Gastroesophageal sphincter (tissue), 4 donors: ENCODE results near the gene IFIT1. TPM values are rescaled to one million over a fixed set of nuclear protein-coding genes. Genes with fewer than 3 reads are reported as not detected.

Experiments used
- ATAC-seq: fragments of 150-250 bp; one replicate; pipeline ENCODE4 v1.9.1; 2016; ENCODE audit warnings: mild to moderate bottlenecking, moderate library complexity
- H3K27ac ChIP-seq, 4 donors: fragments of 200-600 bp; sonication (generic) in 3 of 4; 1 replicate in 3 of 4; 2 replicates in 1 of 4; pipeline ENCODE4 v1.5.1; 2016 to 2019
- H3K27me3 ChIP-seq: fragments of 200-600 bp; sonication (generic); one replicate; pipeline ENCODE4 v1.5.1; 2019
- H3K36me3 ChIP-seq, 2 donors: fragments of 200-600 bp; sonication (generic); one replicate each; pipeline ENCODE4 v1.5.1; 2019; ENCODE audit warnings: control low read depth in 1 of 2
- H3K4me1 ChIP-seq, 3 donors: fragments of 200-600 bp; sonication (generic); 1 replicate in 2 of 3; 2 replicates in 1 of 3; pipeline ENCODE4 v1.5.1; 2016 to 2019; ENCODE audit warnings: control low read depth in 2 of 3
- H3K4me3 ChIP-seq, 2 donors: fragments of 200-600 bp; sonication (generic); one replicate each; pipeline ENCODE4 v1.5.1; 2019; ENCODE audit warnings: mild to moderate bottlenecking in 1 of 2, moderate library complexity in 1 of 2
- H3K9me3 ChIP-seq, 3 donors: fragments of 200-600 bp; sonication (generic); one replicate each; pipeline ENCODE4 v1.5.1; 2017 to 2019; ENCODE audit warnings: control low read depth in 2 of 3
- CTCF ChIP-seq, 4 experiments: fragments of 200-600 bp in 2 of 4; fragments of 450-650 bp in 2 of 4; sonication (generic) in 1 of 4; IDR thresholded peaks; one replicate each; pipeline ENCODE4 v1.5.1; 2017 to 2019; ENCODE audit warnings: antibody characterized with exemption in 4 of 4, mild to moderate bottlenecking in 2 of 4, moderate library complexity in 2 of 4
- EP300 ChIP-seq: sonication (generic); formaldehyde crosslinking; IDR thresholded peaks from one replicate; pipeline ENCODE4 v1.6.1; 2017; ENCODE audit warnings: antibody characterized with exemption, mild to moderate bottlenecking
- POLR2A ChIP-seq, 2 donors: fragments of 450-650 bp; IDR thresholded peaks; one replicate each; pipeline ENCODE4 v1.6.1; 2017; ENCODE audit warnings: antibody characterized with exemption in 2 of 2, mild to moderate bottlenecking in 2 of 2, moderate library complexity in 1 of 2
- POLR2AphosphoS5 ChIP-seq: sonication (generic); formaldehyde crosslinking; IDR thresholded peaks from one replicate; pipeline ENCODE4 v1.6.1; 2017; ENCODE audit warnings: antibody characterized with exemption
- WGBS, 2 donors: methylation state at CpG; one replicate each; pipeline ENCODE4 v1.1.5; 2018; ENCODE audit warnings: low coverage in 1 of 2; 5-methylcytosine and 5-hydroxymethylcytosine counted together
- total RNA-seq, 4 donors: library from RNA; depleted of rRNA; stranded (reverse); fragments of >200 nt; gene quantifications; one replicate each; pipeline ENCODE4 v1.1.0, GENCODE V29; 2016

Gene IFIT1
- total RNA-seq, 4 donors from 2014 or later = 10.3 to 16.5 (median 15.2) TPM

- no peak overlapping the region for H3K4me3 ChIP-seq
- no peak for ATAC-seq
- H3K9me3 ChIP-seq = no peaks in the 10 kb centered on the region
- no peaks in the 10 kb centered on the region for H3K36me3 ChIP-seq
- no peak overlapping the region for H3K27ac ChIP-seq
- H3K27me3 ChIP-seq = no peaks in the 10 kb centered on the region
- 50 to 58% methylated on average over 1 of the region's 1 CpG for WGBS, 2 donors
- peaks cover 0 to 5% (median 4%) of the 10 kb centered on the region in 3 donors for H3K4me1 ChIP-seq
- no peak for TF ChIP-seq POLR2AphosphoS5
- TF ChIP-seq POLR2A (IDR thresholded peaks at IDR 0.05) = no peak
- no peak for TF ChIP-seq CTCF (IDR thresholded peaks at IDR 0.05)
- no peak for TF ChIP-seq EP300
These were observed 35.3 kb upstream of the IFIT1 start for GRCh38 chr10:89357096-89357495.

- TF ChIP-seq POLR2A (IDR thresholded peaks at IDR 0.05) (no peak), EP300 (no peak), POLR2AphosphoS5 (no peak), CTCF (IDR thresholded peaks at IDR 0.05) (no peak)
- ATAC-seq = no peak
- no peaks in the 10 kb centered on the region for H3K9me3 ChIP-seq
These were observed 34.4 kb upstream of the IFIT1 start for GRCh38 chr10:89357975-89358374.

DNA sequence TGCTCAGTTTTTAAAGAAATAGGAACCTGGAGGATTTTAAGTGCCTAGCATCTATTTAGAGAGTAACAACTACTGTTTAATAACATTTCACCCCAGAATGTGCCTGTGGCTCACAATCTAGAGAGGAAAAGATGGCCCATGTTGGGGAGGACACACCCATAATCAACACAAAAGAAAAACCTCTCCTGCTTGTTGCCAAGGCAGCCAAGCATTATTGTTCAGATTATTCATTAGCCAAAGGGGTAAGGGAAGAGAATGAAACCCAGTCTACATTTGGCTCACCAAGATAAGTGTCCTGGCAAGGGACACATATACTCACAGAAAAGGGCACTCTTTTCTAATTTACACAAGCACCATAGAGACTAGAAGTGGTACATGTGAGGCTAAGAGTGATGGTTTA, 32.3 kb upstream of the IFIT1 start:
- Histone ChIP-seq H3K9me3 (no peaks in the 10 kb centered on the region), H3K27ac (no peak overlapping the region), H3K4me1 (peaks cover 0 to 9% (median 0%) of the 10 kb centered on the region in 3 donors), H3K36me3 (no peaks in the 10 kb centered on the region), H3K4me3 (no peak overlapping the region), H3K27me3 (no peaks in the 10 kb centered on the region)
- no peak for ATAC-seq
- no peak for TF ChIP-seq CTCF (IDR thresholded peaks at IDR 0.05)

More at GRCh38 chr10:89357975-89358374, 34.4 kb upstream of the IFIT1 start:
- Histone ChIP-seq H3K4me3 (no peak overlapping the region), H3K4me1 (no peaks in the 10 kb centered on the region), H3K27me3 (no peaks in the 10 kb centered on the region), H3K27ac (no peak overlapping the region), H3K36me3 (no peaks in the 10 kb centered on the region)
- WGBS, 2 donors = 74% methylated on average over 2 of the region's 2 CpGs; no CpG with 5 or more reads in 1 of the 2 donors

DNA sequence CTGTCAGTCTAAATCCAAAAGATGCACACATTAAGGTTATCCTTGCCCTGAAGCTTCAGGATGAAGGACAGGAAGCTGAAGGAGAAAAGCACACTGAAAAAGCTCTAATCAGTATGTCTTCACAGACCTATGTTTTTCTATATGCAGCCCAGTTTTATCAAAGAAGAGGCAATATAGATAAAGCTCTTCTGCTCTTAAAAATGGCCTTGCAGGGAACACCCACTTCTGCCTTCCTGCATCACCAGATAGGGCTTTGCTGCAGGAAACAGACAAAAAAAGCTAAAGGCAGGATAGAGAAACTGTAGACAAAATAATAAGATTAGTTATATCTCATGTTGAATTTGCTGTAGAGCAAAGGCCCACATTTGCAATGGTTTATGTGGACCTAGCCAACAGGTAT, 29.5 kb upstream of the IFIT1 start:
- Histone ChIP-seq H3K9me3 (no peaks in the 10 kb centered on the region), H3K27me3 (no peaks in the 10 kb centered on the region), H3K4me1 (peaks cover 7 to 19% (median 7%) of the 10 kb centered on the region in 3 donors), H3K36me3 (no peaks in the 10 kb centered on the region), H3K27ac (no peak overlapping the region), H3K4me3 (no peak overlapping the region)
- no peak for TF ChIP-seq POLR2A (IDR thresholded peaks at IDR 0.05)
- TF ChIP-seq EP300 = no peak
- TF ChIP-seq POLR2AphosphoS5 = no peak
- TF ChIP-seq CTCF (IDR thresholded peaks at IDR 0.05) = no peak
- no peak for ATAC-seq

DNA sequence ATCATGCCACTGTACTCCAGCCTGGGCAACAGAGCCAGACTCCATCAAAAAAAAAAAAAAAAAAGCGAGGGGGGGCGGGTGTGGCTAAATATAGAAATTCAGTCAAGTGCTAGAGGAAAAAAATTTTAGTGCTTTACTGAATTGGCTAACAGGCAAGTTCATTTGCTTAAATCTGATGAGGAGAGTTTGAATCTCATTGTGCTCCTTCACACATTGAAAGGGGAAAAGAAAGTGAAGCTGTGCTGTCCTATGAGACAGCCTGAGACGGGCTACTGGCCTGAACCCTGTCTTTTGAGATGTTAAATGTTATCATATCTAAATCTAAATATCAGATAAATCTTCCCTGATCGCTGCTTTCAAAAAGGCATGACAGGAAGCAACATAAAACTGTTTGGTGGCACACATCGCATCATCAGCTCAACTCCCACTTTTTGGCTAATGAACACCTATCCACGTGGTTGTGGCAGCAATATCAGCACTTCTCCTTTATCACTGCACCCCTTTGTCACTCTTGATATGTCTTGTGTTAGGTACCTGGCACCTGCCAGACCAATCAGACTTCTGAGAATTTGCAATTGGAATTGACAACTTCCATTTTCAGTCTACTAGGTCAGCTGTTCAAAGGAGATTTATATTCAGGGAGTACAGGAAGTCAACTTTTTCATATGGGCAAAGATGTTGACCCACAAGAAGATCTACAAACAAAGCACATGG, 28.5 kb upstream of the IFIT1 start:
- WGBS, 2 donors = 67 to 82% methylated on average over 5 of the region's 6 CpGs

More for the DNA sequence above, 28.5 kb upstream of the IFIT1 start:
- TF ChIP-seq POLR2A (IDR thresholded peaks at IDR 0.05) = no peak
- no peak for TF ChIP-seq POLR2AphosphoS5
- TF ChIP-seq CTCF (IDR thresholded peaks at IDR 0.05) = no peak
- no peak for TF ChIP-seq EP300
- no peak for ATAC-seq
- Histone ChIP-seq H3K27ac (no peak overlapping the region), H3K27me3 (no peaks in the 10 kb centered on the region), H3K4me3 (no peak overlapping the region), H3K9me3 (no peaks in the 10 kb centered on the region), H3K4me1 (peaks cover 7 to 29% (median 9%) of the 10 kb centered on the region in 3 donors), H3K36me3 (no peaks in the 10 kb centered on the region)
